GM21529 (cell line): ENCODE measurements around the gene TENT4B.
A peak's percentile ranks its signal among the peaks of the same experiment; 100 is the strongest.

Source experiments
- ATAC-seq: cut with Tn5 transposase; IDR thresholded peaks from one replicate; pipeline ENCODE4 v1.9.1; 2021; ENCODE audit not compliant: unreplicated experiment

TENT4B gene

DNA sequence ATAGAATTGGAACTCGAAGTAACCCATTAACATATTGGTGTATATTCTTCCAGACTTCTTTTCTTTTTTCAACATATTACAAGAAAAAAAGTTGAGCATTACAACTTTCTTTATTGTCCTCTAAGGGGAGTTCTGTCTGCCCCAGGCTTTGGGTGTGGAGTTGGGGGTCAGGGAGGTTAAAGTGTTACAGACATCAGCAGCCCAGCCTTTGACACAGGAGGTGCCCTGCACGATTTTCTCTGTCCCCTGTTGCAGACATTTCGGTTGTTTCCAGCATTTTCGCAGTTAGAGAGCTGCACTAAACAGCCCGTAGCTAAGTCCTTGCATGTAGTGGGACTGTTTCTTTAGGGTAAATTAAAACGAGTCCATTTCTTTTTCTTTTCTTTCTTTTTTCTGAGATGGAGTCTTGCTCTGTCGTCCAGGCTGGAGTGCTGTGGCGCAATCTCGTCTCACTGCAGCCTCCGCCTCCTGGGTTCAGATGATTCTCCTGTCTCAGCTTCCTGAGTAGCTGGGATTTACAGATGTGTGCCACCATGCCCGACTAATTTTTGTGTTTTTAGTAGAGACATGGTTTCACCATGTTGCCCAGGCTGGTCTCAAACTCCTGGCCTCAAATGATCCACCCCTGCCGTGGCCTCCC is 99.9 kb downstream of the TENT4B start:
- no peak for ATAC-seq

DNA sequence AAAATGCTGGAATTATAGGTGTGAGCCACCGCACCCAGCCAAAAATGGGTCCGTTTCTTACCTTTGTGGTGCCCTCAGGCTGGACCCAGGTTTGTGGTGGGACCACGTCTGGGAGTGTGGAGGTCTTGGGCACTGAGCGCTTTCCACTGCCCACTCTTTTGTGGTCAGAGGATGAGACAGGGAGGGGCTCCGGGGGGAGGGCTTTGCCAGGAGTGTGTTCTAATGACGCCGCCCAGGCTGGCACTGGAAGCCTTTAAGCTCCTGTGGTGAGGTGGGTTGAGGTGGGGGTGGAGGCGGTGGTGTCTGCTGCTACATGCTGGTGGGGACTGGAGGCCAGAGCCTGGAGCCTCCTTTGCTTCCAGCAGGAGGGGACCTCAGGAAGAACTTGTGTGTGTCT is 100.4 kb downstream of the TENT4B start:
- ATAC-seq = no peak

DNA sequence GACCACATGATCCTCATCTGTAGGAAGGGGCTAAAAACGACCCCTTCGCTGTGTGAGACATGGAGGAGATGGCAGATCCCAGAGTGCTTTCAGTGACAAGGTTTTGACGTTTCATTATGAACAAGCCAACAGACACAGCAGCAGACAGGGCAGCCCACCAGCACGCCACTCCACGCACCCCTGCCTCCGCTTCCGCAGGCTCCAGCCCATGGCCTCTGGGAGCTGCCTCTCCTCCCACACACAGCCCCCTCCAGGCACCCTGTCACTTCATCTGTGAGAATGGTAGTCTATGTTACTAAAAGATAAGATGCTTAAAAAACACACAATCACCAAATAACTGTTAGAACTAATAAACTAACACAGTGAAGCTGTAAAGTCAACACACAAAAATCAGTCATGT is 101.0 kb downstream of the TENT4B start:
- ATAC-seq = no peak

DNA sequence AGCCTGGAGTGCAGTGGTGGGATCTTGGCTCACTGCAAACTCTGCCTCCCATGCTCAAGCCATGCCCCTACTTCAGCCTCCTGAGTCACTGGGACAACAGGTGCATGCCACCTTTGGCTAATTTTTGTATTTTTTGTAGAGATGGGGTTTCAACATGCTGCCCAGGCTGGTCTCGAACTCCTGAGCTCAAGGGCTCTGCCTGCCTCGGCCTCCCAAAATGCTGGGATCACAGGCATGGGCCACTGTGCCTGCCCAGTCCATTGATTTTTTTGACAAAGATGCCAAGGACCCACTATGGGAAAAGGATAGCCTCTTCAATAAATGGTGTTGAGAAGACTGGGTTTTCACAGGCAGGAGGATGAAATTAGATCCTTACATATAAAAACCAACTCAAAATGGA is 102.4 kb downstream of the TENT4B start:
- ATAC-seq = no peak

DNA sequence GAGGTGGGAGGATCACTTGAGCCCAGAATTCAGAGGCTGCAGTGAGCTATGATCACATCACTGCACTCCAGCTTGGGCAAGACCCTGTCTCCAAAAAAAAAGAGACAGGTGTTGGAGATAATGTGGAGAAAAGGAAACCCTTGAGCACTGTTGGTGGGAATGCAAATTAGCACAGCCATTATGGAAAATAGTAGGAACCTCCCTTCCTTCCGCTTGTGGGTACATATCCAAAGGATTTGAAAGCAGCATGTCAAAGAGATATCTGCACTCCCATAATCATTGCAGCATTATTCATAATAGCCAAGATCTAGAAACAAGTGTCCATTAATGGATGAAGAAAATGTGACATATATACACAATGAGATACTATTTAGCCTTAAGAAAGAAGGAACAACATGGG is 103.5 kb downstream of the TENT4B start:
- ATAC-seq = no peak

DNA sequence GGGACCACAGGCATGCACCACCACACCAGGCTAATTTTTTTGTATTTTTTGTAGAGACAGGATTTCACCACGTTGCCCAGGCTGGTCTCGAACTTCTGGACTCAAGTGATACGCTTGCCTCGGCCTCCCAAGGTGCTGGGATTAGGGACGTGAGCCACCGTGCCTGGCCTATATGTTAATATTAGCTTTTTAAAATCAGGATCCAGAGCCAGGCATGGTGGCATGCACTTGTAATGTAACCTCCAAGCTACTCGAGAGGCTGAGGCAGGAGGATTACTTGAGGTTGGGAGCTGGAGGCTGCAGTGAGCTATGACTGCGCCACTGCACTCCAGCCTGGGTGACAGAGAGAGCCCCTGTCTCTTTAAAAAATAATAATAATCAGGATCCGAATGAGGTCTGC is 104.8 kb downstream of the TENT4B start:
- no peak for ATAC-seq

DNA sequence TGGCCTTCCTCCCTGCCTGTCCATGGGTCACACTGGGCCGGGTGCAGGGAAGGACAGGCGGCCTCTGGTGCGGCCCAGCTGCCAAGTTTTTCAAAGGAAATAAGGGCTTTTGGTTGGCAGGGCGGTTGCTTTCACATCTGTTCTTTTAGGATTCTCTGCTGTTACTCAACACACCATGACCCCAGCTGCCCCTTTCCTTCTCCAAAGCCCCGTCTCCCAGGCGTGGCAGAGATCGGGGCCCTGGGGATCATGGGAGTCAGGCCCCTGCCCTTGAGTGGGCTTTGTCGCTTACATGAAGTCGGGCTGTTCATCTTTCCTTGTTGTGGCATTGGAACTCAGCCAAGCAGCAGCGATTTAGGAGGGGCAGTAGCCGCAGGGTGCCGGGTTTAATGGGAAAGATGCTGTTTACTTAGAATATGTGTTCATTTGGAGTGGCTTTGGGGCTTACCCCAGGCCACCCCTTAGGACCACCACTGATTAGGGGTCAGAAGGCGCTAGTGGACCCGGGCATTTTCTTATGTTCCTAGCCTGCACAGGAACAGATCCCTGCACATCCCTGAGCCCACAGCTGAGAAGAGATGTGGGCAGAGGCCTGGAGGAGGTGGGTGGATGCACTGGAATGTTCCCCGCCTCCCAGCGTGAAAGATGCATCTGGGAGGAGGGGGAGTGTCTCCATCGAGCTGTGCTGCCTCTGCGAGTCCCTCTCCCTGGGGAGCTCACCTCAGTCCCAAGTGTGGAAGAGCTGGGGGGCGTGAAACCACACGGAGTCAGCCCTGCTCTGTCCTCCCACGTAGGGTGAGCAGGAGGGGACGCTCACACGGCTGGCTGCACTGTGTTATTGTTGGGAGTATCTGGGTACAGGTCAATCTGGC is 106.5 kb downstream of the TENT4B start:
- no peak for ATAC-seq

DNA sequence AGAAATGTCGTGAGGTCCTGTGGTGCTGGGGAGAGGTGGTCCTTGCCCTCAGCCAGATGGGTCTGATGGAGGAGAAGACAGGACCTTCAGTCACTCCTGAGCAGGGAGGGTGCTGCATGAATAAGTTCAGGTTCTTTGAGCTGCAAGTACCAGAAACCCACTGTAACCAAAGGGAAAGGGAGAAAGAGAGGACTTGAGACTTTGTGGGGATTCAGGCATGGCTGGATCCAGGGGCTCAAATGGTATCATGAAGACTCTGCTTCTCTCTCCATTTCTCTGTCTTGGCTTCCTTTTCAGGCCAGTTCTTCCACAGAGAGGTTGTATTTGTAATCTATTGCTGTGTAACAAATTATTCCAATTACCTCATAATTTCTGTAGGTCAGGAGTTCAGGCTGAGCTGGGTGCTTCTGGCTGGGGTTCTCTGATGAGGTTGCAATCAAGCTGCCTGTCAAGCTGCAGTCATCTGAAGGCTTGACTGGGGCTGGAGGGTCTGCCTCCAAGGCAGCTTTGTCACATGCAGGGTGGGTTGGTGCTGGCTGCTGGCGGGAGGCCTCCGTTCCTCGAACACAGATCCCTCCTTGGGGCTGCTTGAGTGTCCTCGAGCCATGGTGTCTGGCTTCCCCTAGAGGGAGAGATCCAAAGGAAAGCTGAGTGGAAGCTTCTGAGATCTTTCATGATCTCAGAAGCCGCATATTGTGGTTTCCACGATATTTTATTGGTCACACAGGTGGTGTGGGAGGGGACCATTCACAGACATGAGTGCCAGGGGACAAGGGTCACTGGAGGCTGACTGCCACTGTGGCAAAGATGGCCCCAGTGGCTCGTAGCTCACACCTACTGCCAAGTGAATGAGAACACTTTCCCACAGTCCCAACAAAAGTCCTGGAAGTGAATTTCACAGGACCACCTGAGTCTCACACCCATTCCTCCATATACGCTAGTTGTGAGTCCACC is 107.4 kb downstream of the TENT4B start:
- no peak for ATAC-seq

DNA sequence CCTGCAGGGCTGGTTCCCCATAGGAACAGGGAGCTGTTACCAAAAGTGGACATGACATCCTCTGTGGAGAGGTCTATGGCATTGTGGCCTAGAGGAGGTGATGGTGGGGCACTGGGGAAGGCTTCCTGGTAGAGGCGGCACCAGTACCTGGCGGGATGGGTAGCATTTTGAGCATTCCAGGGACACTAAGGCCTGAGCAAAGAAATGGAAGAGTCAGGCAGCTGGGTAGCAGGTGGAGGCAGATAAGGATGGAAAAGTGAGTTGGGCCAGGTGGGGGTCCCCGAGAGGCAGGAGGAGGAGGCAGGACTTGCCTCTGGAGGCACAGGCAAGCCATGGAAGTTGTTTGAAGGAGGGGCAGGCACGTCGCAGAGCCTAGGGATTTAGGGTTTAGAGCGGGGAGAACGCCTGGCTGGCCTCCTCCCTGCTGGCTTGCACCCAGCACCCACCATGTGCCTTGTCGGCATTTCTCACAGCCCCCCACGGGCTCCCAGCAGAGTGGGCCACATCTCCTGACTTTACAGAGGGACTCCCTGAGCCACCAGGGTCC is 108.1 kb downstream of the TENT4B start:
- no peak for ATAC-seq

DNA sequence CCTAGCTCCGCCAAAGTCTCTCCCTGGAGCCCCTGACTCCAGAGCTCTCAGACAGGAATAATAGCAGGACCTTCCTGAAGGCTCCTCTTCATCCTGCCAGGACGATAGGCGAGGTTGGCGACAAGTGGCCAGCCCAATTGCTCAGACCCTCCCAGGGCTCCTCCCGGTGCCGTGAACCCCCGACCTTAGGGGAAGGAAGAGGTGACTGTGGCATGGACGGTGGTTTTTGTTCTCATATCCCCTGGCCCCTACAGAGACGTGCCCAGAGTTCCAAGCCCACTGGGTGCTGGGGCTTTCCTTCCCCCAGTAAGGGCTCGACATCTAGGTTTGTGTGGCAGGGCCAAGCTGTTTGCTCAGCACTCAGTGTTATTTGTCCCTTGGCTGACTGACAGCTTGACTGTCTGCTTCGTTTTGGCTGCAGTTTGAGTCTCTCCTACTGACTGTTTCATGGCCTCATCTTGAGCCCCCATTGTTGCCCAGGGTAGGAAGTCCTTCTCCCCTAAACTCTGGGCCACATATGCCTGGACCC is 108.7 kb downstream of the TENT4B start:
- no peak for ATAC-seq

DNA sequence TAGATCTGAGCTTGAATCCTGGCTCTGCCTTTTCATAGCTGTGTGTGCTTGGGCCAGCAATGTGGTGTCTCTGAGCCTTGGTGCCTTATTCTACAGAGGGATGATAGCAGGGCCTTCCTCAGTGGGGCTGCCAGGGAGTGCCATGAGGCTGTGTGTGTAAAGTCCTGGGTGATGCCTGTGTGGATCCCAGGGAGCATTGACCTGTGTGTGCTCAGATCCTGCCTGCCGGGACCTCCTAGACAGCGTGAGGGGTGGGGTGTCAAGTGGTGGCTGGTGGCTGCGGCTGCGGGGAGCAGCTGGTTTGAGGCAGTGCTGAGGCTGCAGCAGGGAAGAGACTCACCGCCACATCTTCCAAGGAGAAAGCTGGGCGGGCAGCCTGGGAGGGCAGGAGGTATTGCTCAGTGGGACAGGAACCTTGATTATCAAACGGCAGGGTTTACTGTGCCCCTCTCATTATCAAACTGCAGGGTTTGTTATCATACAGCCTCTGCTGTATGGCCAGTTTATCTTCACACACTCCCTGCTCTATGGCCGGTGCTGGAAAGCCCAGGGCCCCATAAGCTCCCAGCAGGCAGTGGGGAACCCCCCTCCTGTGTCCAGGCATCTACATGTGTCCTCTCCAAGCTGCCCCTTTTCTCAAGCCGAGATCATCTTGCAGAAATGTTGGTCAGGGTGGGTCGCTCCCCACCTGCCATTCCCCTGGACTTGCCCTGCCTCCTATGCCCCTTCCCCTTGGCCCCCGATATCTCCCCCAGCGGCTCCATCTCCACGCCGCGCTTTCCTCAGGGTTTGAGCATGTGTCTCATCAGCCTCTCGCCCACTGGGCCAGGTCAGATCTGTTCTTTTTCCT is 110.2 kb downstream of the TENT4B start:
- ATAC-seq = no peak

DNA sequence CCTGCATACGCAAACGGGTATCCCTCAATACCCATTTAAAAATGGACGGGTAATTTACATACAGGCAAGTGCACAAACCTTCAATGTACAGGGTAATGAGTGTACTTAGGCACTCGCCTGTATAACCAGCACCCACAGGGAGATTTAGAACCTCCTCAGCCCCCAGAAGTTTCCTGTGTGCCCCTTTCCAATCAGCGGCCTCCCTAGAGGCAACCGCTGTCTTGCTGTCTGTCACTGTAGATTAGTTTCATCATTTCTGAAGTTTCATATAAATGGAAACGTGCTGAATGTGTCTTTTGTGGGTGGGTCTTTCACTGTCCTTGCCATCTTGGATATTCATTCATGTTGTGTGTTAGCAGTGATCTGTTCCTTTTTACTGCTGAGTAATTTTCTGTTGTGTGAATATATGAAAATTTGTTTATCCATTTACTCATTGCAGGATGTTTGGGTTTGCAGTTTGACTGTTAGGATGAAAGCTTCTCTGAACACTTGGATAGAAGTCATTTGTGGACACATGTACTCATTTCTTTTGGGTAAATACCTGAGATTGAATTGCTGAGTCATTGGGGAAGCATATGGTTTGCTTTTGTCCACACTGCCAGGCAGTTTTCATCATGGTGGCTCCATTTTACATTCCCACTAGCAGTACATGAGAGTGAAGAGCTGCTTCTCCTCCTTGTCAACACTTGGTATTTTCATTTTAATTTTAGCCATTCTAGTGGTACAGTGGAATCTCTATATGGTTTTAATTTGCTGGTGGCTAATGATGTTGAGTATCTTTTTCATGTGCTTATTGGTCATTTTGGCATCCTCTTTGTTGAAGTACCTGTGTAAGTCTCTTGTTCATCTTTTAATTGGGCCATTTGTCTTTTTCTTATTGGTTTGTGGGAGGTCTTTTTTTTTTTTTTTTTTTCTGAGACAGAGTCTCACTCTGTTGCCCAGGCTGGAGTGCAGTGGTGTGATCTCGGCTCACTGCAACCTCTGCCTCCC is 111.1 kb downstream of the TENT4B start:
- ATAC-seq = no peak

DNA sequence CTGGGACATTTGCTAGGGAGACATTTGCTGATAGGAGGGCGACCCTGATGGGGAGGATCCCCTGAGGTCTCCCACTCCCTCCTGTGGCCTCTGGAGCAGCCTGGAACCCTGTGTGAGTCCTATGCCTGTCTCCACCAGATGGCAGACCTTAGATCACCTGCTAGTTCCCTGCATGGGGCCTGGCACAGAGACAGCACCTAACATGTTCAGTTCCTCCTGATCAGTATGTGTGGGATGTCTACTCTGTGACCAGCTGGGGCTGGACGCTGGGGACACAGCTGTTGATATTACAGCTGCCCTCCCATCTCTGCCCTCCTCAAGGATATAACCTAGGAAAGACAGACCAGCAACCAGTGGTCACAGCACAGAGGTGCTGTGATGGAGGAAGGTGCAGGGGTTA is 112.2 kb downstream of the TENT4B start:
- ATAC-seq = peak; percentile 33

DNA sequence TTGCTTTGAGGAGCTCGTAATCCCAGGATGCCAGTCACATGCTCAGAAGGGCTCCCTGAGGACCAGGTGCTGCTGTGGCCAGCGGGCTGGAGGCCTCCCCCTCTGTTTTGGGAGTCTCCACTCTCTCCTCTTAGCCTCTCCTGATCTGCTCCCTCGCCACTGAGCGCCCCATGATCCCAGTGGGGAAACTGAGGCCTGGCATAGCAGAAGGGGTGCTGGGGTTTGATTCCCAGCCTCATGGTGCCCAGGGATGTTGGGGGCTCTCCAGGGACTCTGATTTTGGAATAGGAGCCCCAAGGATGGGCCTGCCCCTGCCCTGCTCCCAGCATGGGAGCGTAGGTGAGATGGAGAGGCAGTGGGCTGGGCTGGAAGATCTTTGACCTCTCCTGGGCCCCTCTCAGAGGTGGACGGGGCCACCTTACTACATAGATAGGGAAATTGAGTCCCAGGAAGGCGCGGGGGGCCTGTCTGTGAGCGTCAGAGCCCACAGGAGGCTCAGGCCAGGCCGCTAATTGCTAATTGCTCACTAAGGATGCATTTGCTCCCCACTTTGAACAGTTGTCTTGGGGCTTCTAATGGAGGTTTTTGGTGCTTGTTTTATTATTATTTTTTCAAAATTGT is 112.7 kb downstream of the TENT4B start:
- no peak for ATAC-seq

DNA sequence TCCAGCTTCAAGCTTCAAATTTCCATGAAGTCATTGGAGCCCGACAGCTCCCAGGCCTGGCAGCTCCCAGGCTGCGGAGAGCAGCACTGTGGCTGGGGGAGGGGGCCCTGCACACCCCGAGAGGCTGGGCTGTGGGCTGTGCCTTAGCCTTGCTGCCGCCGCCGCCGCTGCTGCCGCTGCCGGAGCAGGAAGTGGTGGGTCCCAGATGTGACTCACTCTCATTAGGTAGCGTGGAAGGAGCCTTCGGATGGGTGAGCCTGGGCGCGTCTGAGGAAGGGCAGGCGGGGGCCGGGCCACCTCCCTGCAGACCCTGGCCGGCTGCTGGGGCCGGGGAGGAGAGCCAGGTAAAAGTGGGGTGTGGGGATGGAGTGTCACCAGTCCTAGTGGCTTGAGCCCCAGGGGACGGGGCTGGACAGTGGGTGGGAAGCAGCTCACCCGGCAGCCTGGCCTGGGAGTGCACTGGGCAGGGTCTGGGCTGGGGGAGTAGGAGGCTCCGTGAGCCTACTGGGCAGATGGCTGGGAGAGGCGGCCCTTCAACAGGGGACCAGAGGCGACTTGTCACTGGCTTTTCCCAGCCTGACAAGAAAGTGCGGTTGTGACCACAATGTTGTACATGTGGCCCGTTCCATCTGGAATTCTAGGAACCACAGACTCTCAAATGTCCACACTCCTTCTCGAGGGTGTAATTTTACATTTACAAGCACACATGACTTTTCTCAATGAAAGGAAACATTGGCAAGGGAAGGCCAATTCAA is 113.4 kb downstream of the TENT4B start, which contains the start of gene ADCY7:
ADCY7 (plus strand) TSS at position 215 of the 755 bp plus-strand sequence. CDS start 21,629 bp downstream, outside the sequence.
- peak; percentile 86 for ATAC-seq

DNA sequence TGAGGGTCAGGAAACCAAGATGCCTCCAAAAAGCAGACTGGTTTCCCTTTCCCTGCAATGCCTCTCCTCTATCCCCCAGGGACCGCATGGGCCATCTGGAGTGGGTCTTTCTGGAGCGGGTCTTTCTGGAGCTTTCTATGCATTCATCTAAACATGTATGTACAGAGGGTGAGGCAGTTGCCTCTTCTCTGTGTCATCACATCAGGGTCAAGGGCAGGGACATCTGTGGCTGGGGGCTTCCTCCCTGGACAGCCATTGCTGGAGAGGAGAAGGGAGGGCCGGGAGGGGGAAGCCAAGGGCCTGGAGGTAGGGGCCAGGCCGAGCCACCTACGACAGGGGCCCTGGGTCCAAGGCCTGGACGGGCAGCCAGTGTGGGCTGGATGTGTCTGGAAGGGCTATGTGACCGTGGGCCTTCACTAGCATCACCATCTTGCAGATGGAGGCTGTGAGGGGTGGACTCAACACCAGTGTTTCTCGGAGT is 114.1 kb downstream of the TENT4B start:
- ATAC-seq = no peak

DNA sequence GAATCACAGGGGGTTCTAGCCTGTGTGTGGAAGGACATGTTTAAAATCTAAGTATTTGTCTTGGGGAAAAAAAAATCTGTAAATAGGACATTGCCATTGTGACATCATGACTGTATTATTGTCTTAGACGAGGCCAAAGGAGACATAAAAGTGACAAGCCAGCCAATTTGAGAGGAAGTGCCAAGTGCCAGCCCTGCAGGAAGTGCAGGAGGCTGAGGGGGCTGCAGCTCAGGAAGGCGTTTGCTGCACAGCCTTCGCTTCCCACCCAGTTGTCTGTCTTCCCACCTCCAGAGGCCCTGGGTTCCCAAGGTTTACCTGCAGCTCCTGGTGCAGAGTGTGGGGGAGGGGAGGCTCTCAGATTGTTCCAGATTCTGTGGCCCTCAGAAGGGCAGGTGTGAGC is 114.5 kb downstream of the TENT4B start:
- no peak for ATAC-seq
